AG04450 (cell line): ENCODE data around the gene GIPC2. TPM values are rescaled to one million over a fixed set of nuclear protein-coding genes. Genes with fewer than 3 reads are reported as not detected.
A peak's percentile ranks its signal among the peaks of the same experiment; 100 is the strongest.

Experiments used
- CTCF ChIA-PET: fragments of 300-600, 350-600 bp; formaldehyde crosslinking; extraction: SDS; loops from one replicate; lab custom pipeline; 2022; ENCODE audit warnings: antibody characterized with exemption, inconsistent platforms; lab: Charles Lee
- POLR2A ChIA-PET: fragments of 350-600 bp; formaldehyde crosslinking; extraction: SDS; loops from one replicate; lab custom pipeline; 2021; ENCODE audit warnings: antibody characterized with exemption, inconsistent platforms; lab: Yijun Ruan, JAX
- DNase-seq: peaks from one replicate; pipeline ENCODE4 v3.0.0-alpha.2; 2011; ENCODE audit warnings: low read depth, low spot score
- H3K27ac ChIP-seq: one replicate; pipeline ENCODE4 v1.5.1; 2012; ENCODE audit warnings: low read depth, low read length, control low read depth
- H3K27me3 ChIP-seq: one replicate; pipeline ENCODE4 v1.6.0; 2012; ENCODE audit warnings: low read length; ENCODE audit not compliant: control insufficient read depth, insufficient read depth
- H3K4me3 ChIP-seq: 2 replicates; pipeline ENCODE4 v1.5.1; 2011; ENCODE audit warnings: mild to moderate bottlenecking, low read depth, low read length, control low read depth
- H3K9me3 ChIP-seq: 2 replicates; pipeline ENCODE4 v1.5.1; 2012; ENCODE audit warnings: low read length; ENCODE audit not compliant: control insufficient read depth, insufficient read depth
- CTCF ChIP-seq: IDR thresholded peaks from 2 replicates; pipeline ENCODE4 v1.5.1; 2011; ENCODE audit warnings: low read depth, low read length, control low read depth, inconsistent platforms
- polyA plus RNA-seq: library from polyadenylated mRNA; depleted of rRNA; stranded (reverse); fragments of >200 nt; gene quantifications from 2 replicates; pipeline ENCODE4 v1.2.3, GENCODE V29; 2011

The GIPC2 gene
- polyA plus RNA-seq, 1 experiment = 0.09 TPM

DNA sequence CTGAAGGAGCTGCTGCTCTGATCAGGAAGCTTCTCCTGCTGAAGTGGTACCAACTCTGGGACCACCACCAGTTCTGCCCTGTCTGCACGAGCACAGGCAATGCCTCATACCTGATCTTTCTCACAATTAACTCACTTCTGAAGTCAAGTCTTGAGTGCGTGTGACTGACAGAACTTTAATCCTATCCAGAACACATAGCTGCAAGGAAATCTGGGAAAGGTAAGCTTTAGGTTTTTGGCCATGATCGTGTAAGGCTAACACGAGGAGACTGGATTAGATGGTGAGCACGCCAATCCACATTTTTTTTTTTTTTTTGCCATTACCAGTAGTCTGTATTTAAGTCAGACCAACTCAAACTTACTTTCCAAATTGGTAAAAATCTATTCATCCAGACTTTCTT lies 101.3 kb downstream of the GIPC2 start:
- Histone ChIP-seq H3K4me3 (no peak overlapping the region), H3K27ac (no peak overlapping the region), H3K27me3 (no peaks in the 10 kb centered on the region), H3K9me3 (no peaks in the 10 kb centered on the region)
- POLR2A ChIA-PET = no interaction called here
- TF ChIP-seq CTCF = no peak
- CTCF ChIA-PET = interaction anchor here (1.0 to 7.3 kb wide), 3 partner anchors 186 to 529 kb away, joined by 3 to 202 read pairs (median 5); no protein-coding TSS in a partner anchor
- no peak for DNase-seq

DNA sequence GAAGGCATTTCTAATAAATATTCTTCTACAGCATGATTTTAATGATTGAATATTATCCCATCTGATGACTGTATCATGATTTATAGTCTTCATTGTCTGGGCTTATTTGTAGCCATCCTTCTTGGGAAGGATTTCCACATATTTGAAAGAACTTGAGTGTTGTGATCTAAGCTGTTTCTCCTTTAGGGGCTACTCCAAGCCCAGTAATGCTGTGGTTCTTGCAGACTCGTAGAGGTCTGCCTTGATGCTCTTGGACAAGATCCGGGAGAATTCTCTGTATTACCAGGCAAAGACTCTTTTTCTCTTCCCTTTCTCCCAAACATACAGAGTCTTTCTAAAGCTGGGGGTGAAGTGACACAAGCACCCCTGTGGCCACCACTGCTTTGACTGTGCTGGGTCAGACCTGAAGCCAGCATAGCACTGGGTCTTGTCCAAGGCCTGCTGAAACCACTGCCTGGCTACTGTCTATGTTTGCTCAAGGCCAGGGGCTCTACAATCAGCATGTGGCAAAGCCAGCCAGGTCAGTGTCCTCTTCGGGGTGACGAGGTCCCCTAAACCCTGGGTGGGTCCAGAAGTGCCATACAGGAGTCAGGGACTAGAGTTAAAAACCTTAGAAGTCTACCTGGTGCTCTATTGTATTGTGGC lies 107.4 kb downstream of the GIPC2 start:
- TF ChIP-seq CTCF = no peak
- ChIA-PET POLR2A (no interaction called here), CTCF (interaction anchor here (1.1 kb wide), 1 partner anchor 9 kb away, joined by 3 read pairs; no protein-coding TSS in a partner anchor)
- no peak for DNase-seq
- Histone ChIP-seq H3K9me3 (no peaks in the 10 kb centered on the region), H3K27ac (no peak overlapping the region), H3K27me3 (no peaks in the 10 kb centered on the region), H3K4me3 (no peak overlapping the region)

GRCh38 chr1:78155121-78155520 lies 109.4 kb downstream of the GIPC2 start:
- H3K27me3 ChIP-seq = no peaks in the 10 kb centered on the region
- ChIA-PET CTCF (interaction anchor here (2.1 to 2.8 kb wide), 2 partner anchors 10 to 452 kb away, joined by 6 to 16 read pairs; no protein-coding TSS in a partner anchor), POLR2A (no interaction called here)
- TF ChIP-seq CTCF = no peak
- no peak overlapping the region for H3K4me3 ChIP-seq
- H3K9me3 ChIP-seq = no peaks in the 10 kb centered on the region
- no peak for DNase-seq
- H3K27ac ChIP-seq = no peak overlapping the region

DNA sequence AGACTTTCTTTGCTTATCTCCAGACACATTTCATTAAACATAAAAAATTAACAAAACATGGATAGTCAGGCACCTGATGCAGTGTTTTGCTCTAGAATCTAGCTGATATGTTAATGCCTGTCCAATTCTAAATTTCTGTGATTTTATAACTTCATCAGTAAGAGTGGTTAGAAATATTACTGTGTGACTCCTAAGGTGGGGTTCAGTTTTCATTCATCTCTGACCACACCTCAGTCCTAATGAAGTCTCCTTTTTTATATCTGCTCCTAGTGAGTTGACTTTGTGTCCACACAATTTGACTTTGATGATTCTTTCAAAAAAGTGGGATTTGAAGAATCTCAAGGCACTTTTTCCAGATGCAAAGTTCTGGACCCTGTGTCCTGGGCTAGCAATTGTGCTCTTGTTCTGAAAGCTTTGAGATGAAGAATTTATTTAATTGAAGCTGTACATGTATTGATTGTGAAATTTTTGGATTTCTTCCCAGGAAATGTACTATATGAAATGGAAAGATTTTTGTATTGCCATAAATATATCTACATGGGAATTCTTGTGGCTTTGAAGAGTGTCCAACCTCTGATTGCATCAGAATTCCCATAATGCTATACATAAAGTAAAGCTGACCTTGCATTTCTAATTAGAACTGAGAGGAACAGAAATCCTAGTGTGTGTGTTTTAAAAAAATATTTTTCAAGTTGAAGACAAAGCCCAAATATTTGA lies 111.2 kb downstream of the GIPC2 start:
- no peak overlapping the region for H3K4me3 ChIP-seq
- POLR2A ChIA-PET = no interaction called here
- CTCF ChIA-PET = interaction anchor here (0.5 to 2.8 kb wide), 3 partner anchors 12 to 550 kb away, joined by 3 to 16 read pairs (median 6); no protein-coding TSS in a partner anchor
- H3K9me3 ChIP-seq = no peaks in the 10 kb centered on the region
- no peak for TF ChIP-seq CTCF
- H3K27ac ChIP-seq = no peak overlapping the region
- no peaks in the 10 kb centered on the region for H3K27me3 ChIP-seq
- DNase-seq = peak; percentile 24

GRCh38 chr1:78165816-78166215 lies 120.0 kb downstream of the GIPC2 start:
- no peaks in the 10 kb centered on the region for H3K9me3 ChIP-seq
- CTCF ChIA-PET = no interaction called here
- DNase-seq = no peak
- H3K4me3 ChIP-seq = no peak overlapping the region
- POLR2A ChIA-PET = no interaction called here
- no peak overlapping the region for H3K27ac ChIP-seq
- no peak for TF ChIP-seq CTCF
- H3K27me3 ChIP-seq = no peaks in the 10 kb centered on the region
